ENCODE results near the gene ANKFY1.

DNA sequence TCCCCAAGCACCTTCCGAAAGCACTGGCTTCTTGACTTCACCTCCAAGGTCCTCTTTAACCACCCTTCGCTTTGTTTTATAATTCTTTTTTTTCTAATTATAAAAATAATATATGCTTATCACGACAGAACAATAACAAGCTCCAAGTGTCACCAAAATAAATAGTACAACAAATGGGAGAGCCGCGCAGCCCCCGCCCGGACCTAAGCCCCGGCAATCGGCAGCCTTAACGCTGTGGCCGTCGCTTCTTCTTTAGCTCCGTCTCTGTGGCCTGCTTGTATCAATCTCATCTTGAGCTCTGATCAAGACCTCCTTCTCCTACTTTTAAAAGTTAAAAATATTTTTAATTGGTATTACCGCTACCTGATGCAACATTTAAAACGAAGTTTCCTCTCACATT lies 78.1 kb downstream of the ANKFY1 start:
- TF ChIP-seq CTCF (IDR thresholded peaks at IDR 0.05; ENCODE audit: poor library complexity) (no peak), EZH2phosphoT487 (IDR thresholded peaks at IDR 0.05; ENCODE audit: low read depth, severe bottlenecking, unreplicated experiment) (no peak), EZH2 (IDR thresholded peaks at IDR 0.05; ENCODE audit: borderline replicate concordance) (no peak)

Measured in hepatocyte (in vitro differentiated cells).